ENCODE data around the gene EPHA10. TPM values are rescaled to one million over a fixed set of nuclear protein-coding genes. Genes with fewer than 3 reads are reported as not detected.
A peak's percentile ranks its signal among the peaks of the same experiment; 100 is the strongest.

Gene EPHA10
- total and polyA plus RNA-seq, 4 donors = 0.20 to 1.7 (median 0.26) TPM; not detected in 1

DNA sequence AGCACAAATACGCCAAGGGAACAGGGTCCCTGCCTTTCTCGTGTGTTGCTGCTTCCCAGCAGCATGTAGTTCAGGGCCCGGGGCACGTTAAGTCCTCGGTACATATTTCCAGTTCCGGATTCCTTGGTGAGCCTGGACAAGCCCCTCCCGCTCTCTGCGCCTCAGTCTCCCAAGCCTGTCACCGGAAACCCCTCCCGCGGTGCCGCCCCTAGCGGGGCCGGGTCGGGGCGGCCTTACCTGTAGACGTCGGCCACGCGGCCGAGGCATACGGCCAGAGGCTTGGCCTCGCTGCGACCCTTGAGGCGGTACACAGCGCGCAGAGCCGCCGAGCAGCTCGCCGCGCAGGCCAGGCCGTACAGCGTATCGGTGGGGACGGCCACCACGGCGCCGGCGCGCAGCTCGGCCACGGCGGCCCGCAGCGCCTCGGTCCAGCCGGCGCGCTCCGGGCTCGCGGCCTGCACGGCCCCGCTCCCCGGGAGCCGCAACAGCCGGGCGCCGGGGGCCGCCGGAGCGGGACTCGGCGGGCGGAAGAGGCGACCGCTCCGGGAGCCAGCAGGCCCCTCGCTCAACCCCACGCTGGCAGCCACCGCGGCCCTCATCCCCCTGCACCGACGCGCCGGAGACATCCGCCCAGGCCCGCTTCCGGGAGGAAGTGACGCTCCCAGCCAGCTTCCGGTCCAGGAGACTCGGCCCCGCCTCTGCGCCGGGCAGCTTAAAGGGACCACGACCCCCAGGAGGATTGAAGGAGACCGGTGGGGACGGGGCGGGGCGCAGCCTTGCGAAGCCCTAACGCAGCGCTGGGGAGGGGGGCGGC, 42.8 kb upstream of the EPHA10 start, which contains the start of the genes C1orf122 and YRDC:
TSS of gene C1orf122 (plus strand) at position 236 of the 814 bp plus-strand sequence. CDS start 615 bp downstream, outside the sequence.
TSS of gene YRDC (minus strand) at position 654 of the 814 bp plus-strand sequence. CDS start at position 626, 28 bp downstream.
- Histone ChIP-seq H3K4me3 (peak within 1 kb of the TSS; percentile 82), H3K27me3 (ENCODE audit: control insufficient read depth in 3 of 3, insufficient read depth in 3 of 3, low read length in 2 of 3) (no peaks in the 10 kb centered on the region), H3K36me3 (ENCODE audit: control insufficient read depth in 4 of 4, insufficient read depth in 4 of 4, low read length in 4 of 4) (peaks cover 16 to 26% (median 22%) of the 10 kb centered on the region in 4 donors), H3K27ac (ENCODE audit: low read depth in 1 of 2, low read length in 1 of 2) (peak within 1 kb of the TSS; percentile 92 to 94), H3K9me3 (ENCODE audit: control insufficient read depth in 4 of 4, insufficient read depth in 3 of 4, low read length in 3 of 4) (no peaks in the 10 kb centered on the region), H3K9ac (ENCODE audit: insufficient read depth in 1 of 2, low read length in 2 of 2) (peak within 1 kb of the TSS; percentile 50 to 72), H3K4me1 (ENCODE audit: control insufficient read depth in 5 of 5, insufficient read depth in 5 of 5, low read length in 5 of 5) (peaks cover 0 to 18% (median 7%) of the 10 kb centered on the region in 5 donors)
- peak; percentile 95 to 97 (median 96) for DNase-seq
- WGBS, 2 donors = 1% methylated on average over 61 to 95 of the region's 95 CpGs
- TF ChIP-seq, protein P1, sequence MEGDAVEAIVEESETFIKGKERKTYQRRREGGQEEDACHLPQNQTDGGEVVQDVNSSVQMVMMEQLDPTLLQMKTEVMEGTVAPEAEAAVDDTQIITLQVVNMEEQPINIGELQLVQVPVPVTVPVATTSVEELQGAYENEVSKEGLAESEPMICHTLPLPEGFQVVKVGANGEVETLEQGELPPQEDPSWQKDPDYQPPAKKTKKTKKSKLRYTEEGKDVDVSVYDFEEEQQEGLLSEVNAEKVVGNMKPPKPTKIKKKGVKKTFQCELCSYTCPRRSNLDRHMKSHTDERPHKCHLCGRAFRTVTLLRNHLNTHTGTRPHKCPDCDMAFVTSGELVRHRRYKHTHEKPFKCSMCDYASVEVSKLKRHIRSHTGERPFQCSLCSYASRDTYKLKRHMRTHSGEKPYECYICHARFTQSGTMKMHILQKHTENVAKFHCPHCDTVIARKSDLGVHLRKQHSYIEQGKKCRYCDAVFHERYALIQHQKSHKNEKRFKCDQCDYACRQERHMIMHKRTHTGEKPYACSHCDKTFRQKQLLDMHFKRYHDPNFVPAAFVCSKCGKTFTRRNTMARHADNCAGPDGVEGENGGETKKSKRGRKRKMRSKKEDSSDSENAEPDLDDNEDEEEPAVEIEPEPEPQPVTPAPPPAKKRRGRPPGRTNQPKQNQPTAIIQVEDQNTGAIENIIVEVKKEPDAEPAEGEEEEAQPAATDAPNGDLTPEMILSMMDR (IDR thresholded peaks at IDR 0.05; ENCODE audit: control extremely low read depth, extremely low read depth) = no peak
- ATAC-seq (ENCODE audit: insufficient read depth, low FRiP score) = peak; percentile 87

DNA sequence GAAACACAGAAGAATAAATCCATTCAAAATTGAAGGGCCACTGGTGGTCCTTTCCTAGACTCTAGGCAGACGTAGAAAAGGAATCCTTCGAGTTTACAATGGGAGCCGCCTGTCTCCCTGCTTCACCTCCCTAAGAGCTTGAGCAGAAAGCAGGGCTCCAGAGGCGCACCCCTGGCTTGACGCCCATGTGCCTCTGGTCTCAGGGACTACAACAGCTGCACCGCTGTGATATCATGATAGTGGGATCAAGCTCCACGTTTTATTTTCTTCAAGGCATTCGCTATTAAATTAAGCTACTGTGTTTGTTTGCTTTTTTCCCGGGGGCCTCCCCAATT, 42.3 kb upstream of the EPHA10 start:
- peak overlapping the region; percentile 50 to 72 for H3K9ac ChIP-seq (ENCODE audit: insufficient read depth in 1 of 2, low read length in 2 of 2)
- H3K4me3 ChIP-seq = peak overlapping the region; percentile 82
- H3K36me3 ChIP-seq (ENCODE audit: control insufficient read depth in 4 of 4, insufficient read depth in 4 of 4, low read length in 4 of 4) = peaks cover 20 to 30% (median 26%) of the 10 kb centered on the region in 4 donors
- 11 to 18% methylated on average over 9 of the region's 9 CpGs for WGBS, 2 donors
- H3K27ac ChIP-seq (ENCODE audit: low read depth in 1 of 2, low read length in 1 of 2) = peak overlapping the region; percentile 85 to 94
- no peaks in the 10 kb centered on the region for H3K9me3 ChIP-seq (ENCODE audit: control insufficient read depth in 4 of 4, insufficient read depth in 3 of 4, low read length in 3 of 4)
- DNase-seq (no peak), ATAC-seq (ENCODE audit: insufficient read depth, low FRiP score) (no peak)
- no peaks in the 10 kb centered on the region for H3K27me3 ChIP-seq (ENCODE audit: control insufficient read depth in 3 of 3, insufficient read depth in 3 of 3, low read length in 2 of 3)
- peaks cover 0 to 18% (median 7%) of the 10 kb centered on the region in 5 donors for H3K4me1 ChIP-seq (ENCODE audit: control insufficient read depth in 5 of 5, insufficient read depth in 5 of 5, low read length in 5 of 5)
- TF ChIP-seq, protein P1 (IDR thresholded peaks at IDR 0.05; ENCODE audit: control extremely low read depth, extremely low read depth) = no peak

DNA sequence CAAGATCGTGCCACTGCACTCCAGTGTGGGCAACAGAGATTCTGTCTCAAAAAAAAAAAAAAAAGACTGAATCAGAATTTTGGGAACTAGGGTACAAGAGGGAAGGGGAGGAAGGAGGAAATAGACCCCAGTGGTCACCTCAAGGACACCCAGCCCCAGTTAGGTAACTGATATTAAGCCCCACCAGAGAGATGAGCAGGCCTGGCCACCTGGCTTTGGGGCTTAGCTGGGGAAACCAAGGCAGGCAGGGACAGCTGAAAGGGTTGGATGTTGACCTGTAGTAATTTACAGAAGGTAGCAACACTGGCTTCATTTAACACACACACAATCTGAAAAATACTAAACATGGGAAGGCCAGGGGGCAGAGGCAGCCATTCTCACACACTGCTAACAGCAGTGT, 37.5 kb upstream of the EPHA10 start:
- H3K9me3 ChIP-seq (ENCODE audit: control insufficient read depth in 4 of 4, insufficient read depth in 3 of 4, low read length in 3 of 4) = no peaks in the 10 kb centered on the region
- WGBS, 2 donors = 86 to 92% methylated on average over 1 of the region's 1 CpG
- TF ChIP-seq, protein P1 (IDR thresholded peaks at IDR 0.05; ENCODE audit: control extremely low read depth, extremely low read depth) = no peak
- peaks cover 20 to 50% (median 28%) of the 10 kb centered on the region in 4 donors for H3K36me3 ChIP-seq (ENCODE audit: control insufficient read depth in 4 of 4, insufficient read depth in 4 of 4, low read length in 4 of 4)
- H3K27ac ChIP-seq (ENCODE audit: low read depth in 1 of 2, low read length in 1 of 2) = no peak overlapping the region
- no peak overlapping the region for H3K9ac ChIP-seq (ENCODE audit: insufficient read depth in 1 of 2, low read length in 2 of 2)
- H3K4me3 ChIP-seq = no peak overlapping the region
- H3K27me3 ChIP-seq (ENCODE audit: control insufficient read depth in 3 of 3, insufficient read depth in 3 of 3, low read length in 2 of 3) = no peaks in the 10 kb centered on the region
- H3K4me1 ChIP-seq (ENCODE audit: control insufficient read depth in 5 of 5, insufficient read depth in 5 of 5, low read length in 5 of 5) = peaks cover 0 to 10% (median 4%) of the 10 kb centered on the region in 5 donors
- DNase-seq = no peak
- ATAC-seq (ENCODE audit: insufficient read depth, low FRiP score) = no peak

All from lung (tissue), 12 donors.